Measurements from ENCODE around the gene CRADD.

CRADD gene

GRCh38 chr12:93944201-93944600 is 267.0 kb downstream of the CRADD start:
- H3K4me3 ChIP-seq (ENCODE audit: low read length in 2 of 2) = no peak overlapping the region

More at GRCh38 chr12:93944201-93944600, 267.0 kb downstream of the CRADD start:
- no peaks in the 10 kb centered on the region for H3K4me1 ChIP-seq (ENCODE audit: control insufficient read depth, insufficient read depth, low read length)
- no peaks in the 10 kb centered on the region for H3K9me3 ChIP-seq (ENCODE audit: control insufficient read depth in 2 of 2, low read length in 2 of 2)
- no peaks in the 10 kb centered on the region for H3K36me3 ChIP-seq (ENCODE audit: control insufficient read depth in 2 of 2, insufficient read depth in 2 of 2, low read length in 2 of 2)
- H3K27me3 ChIP-seq (ENCODE audit: control insufficient read depth in 1 of 2, insufficient read depth in 2 of 2, low read length in 2 of 2) = no peaks in the 10 kb centered on the region
- H3K27ac ChIP-seq (ENCODE audit: low read length) = no peak overlapping the region
- H3K9ac ChIP-seq (ENCODE audit: low read length in 2 of 2) = no peak overlapping the region
